Dedifferentiated amniotic fluid mesenchymal stem cell (primary cell): ENCODE measurements around the gene CCDC47.
A peak's percentile ranks its signal among the peaks of the same experiment; 100 is the strongest.
"Not testable (repeated sequence)": the region's sequence is repeated elsewhere in the genome, so short reads cannot be mapped to it uniquely, and the experiment has no call there.

ENCODE experiments used
- DNase-seq: peaks from one replicate; pipeline ENCODE4 v3.0.0-alpha.2; 2016; ENCODE audit errors: extremely low spot score

The CCDC47 gene

GRCh38 chr17:63773272-63774140, at the start of gene CCDC47:
Gene CCDC47, minus strand, starts transcription at chr17:63773597. Its CDS starts 7,422 bp downstream, at chr17:63766175.
- DNase-seq, result peak; percentile 99

GRCh38 chr17:63822537-63822936, 49.1 kb upstream of the CCDC47 start:
- DNase-seq, result no peak

- DNase-seq, result no peak
Measured at GRCh38 chr17:63821804-63822203, 48.4 kb upstream of the CCDC47 start.

GRCh38 chr17:63820963-63821561, 47.7 kb upstream of the CCDC47 start:
- no peak for DNase-seq

GRCh38 chr17:63819585-63820537, 46.5 kb upstream of the CCDC47 start:
- no peak for DNase-seq

- DNase-seq, result no peak
Measured at GRCh38 chr17:63819131-63819530, 45.7 kb upstream of the CCDC47 start.

GRCh38 chr17:63817736-63818385, 44.5 kb upstream of the CCDC47 start:
- no peak for DNase-seq

- DNase-seq, result no peak
Measured at GRCh38 chr17:63816669-63817068, 43.3 kb upstream of the CCDC47 start.

GRCh38 chr17:63816123-63816522, 42.7 kb upstream of the CCDC47 start:
- no peak for DNase-seq

GRCh38 chr17:63809970-63810369, 36.6 kb upstream of the CCDC47 start:
- no peak for DNase-seq

GRCh38 chr17:63805591-63805990, 32.2 kb upstream of the CCDC47 start:
- DNase-seq, result no peak

GRCh38 chr17:63804328-63804727, 30.9 kb upstream of the CCDC47 start:
- no peak for DNase-seq

- DNase-seq, result no peak
Measured at GRCh38 chr17:63800783-63801182, 27.4 kb upstream of the CCDC47 start.

GRCh38 chr17:63798572-63799106, 25.2 kb upstream of the CCDC47 start:
- DNase-seq, result no peak

- not testable (repeated sequence) for DNase-seq
Measured at GRCh38 chr17:63796375-63796774, 23.0 kb upstream of the CCDC47 start.

- DNase-seq, result no peak
Measured at GRCh38 chr17:63792055-63792729, 18.8 kb upstream of the CCDC47 start.

GRCh38 chr17:63790057-63790456, 16.7 kb upstream of the CCDC47 start:
- no peak for DNase-seq

GRCh38 chr17:63786971-63787711, 13.7 kb upstream of the CCDC47 start:
- DNase-seq, result no peak

GRCh38 chr17:63786117-63786516, 12.7 kb upstream of the CCDC47 start:
- no peak for DNase-seq

GRCh38 chr17:63785556-63785955, 12.2 kb upstream of the CCDC47 start:
- peak; percentile 53 for DNase-seq
